Psoas muscle (tissue), 8 donors: ENCODE data around the gene TRAF2. TPM values are rescaled to one million over a fixed set of nuclear protein-coding genes. Genes with fewer than 3 reads are reported as not detected.
A peak's percentile ranks its signal among the peaks of the same experiment; 100 is the strongest.

ENCODE experiments used
- ATAC-seq, 4 donors: fragments of 200-7000 bp; cut with Tn5 transposase; one replicate each; pipeline ENCODE4 v1.9.1; 2020; ENCODE audit warnings: moderate library complexity in 3 of 4, mild to moderate bottlenecking in 2 of 4
- DNase-seq, 2 donors: peaks; one replicate each; pipeline ENCODE4 v3.0.0-alpha.2; 2020
- H3K27ac ChIP-seq: fragments of 200-600 bp; one replicate; pipeline ENCODE4 v1.8.0; 2022
- H3K27me3 ChIP-seq, 3 donors: fragments of 200-600 bp in 1 of 3; one replicate each; pipeline versions ENCODE4 v1.6.1 to v1.8.0; 2013 to 2022; ENCODE audit warnings: low read length in 2 of 3, mild to moderate bottlenecking in 2 of 3, moderate library complexity in 1 of 3; ENCODE audit not compliant: insufficient read depth in 3 of 3
- H3K36me3 ChIP-seq, 2 donors: fragments of 200-600 bp in 1 of 2; one replicate each; pipeline versions ENCODE4 v1.6.1 to v1.8.0; 2013 to 2022; ENCODE audit warnings: low read depth in 1 of 2, mild to moderate bottlenecking in 1 of 2, moderate library complexity in 1 of 2; ENCODE audit not compliant: insufficient read depth in 1 of 2
- H3K4me1 ChIP-seq: fragments of 200-600 bp; one replicate; pipeline ENCODE4 v1.8.0; 2022
- H3K4me3 ChIP-seq: fragments of 200-600 bp; one replicate; pipeline ENCODE4 v1.8.0; 2022; ENCODE audit warnings: mild to moderate bottlenecking
- H3K9me3 ChIP-seq: fragments of 200-600 bp; one replicate; pipeline ENCODE4 v1.8.0; 2022
- WGBS, 3 donors: extraction: QIAGEN DNeasy Blood & Tissue Kit; methylation state at CpG; one replicate each; pipeline versions ENCODE4 v1.1.6 to v1.1.7; 2013; 5-methylcytosine and 5-hydroxymethylcytosine counted together
- intact Hi-C, 2 donors: fragments of 100-400 bp; cut with DNase I; formaldehyde crosslinking; loops; one replicate each; pipeline versions ENCODE4 v1.11.0 to v1.14.2; 2022
- polyA plus RNA-seq, 3 donors: library from polyadenylated mRNA; stranded (reverse); fragments of 200-250 nt; gene quantifications; one replicate each; pipeline ENCODE4 v1.2.3, GENCODE V29; 2013
- total RNA-seq, 4 donors: library from RNA; stranded (reverse); fragmentation: NEBNext Ultra II Directional in 2 of 4; extraction: Animal tissue kit (Norgen Biotek cat#: 25700) in 2 of 4; gene quantifications; one replicate each; pipeline versions ENCODE4 v1.2.1 to v1.2.4, GENCODE V29; 2021 to 2023
- TF ChIP-seq, protein P1 (sequence below): fragments of 200-600 bp; IDR thresholded peaks from one replicate; pipeline ENCODE4 v1.8.0; 2022; ENCODE audit warnings: antibody characterized with exemption
- donor health status: healthy with polysubstance abuse.
- donor health status: DM: no; HTN: no; CAD: no; lungs with moderate emphysema.
- donor health status: Bipolar disorder and iron deficiency.
- donor health status: healthy.
- donor health status: DM: yes; HTN: yes; CAD: no.
- donor health status: DM: no; HTN: no; CAD: no.
- donor health status: DM: no; HTN: no; CAD: no.
- donor health status: DM: yes; HTN: yes; CAD: no.

TRAF2 gene
- total and polyA plus RNA-seq, 7 donors, result 5.4 to 15.9 (median 10.3) TPM

DNA sequence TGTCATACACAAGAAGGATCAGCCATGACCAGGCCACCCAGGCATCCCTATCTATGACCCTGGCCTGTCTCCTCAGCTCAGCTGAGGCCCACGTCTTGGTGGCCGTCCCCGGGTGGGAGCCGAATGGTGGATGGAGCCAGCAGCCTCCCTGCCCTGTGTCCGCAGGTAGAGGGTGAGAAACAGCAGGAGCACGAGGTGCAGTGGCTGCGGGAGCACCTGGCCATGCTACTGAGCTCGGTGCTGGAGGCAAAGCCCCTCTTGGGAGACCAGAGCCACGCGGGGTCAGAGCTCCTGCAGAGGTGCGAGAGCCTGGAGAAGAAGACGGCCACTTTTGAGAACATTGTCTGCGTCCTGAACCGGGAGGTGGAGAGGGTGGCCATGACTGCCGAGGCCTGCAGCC is 33.8 kb downstream of the TRAF2 start:
- Histone ChIP-seq H3K4me1 (peaks cover 10% of the 10 kb centered on the region), H3K36me3 (peaks cover 0 to 69% of the 10 kb centered on the region in 2 donors), H3K27me3 (no peaks in the 10 kb centered on the region), H3K4me3 (no peak overlapping the region), H3K9me3 (no peaks in the 10 kb centered on the region), H3K27ac (no peak overlapping the region)
- ATAC-seq (no peak), DNase-seq (no peak)
- WGBS, 3 donors, result 94 to 96% (median 96%) methylated on average over 15 of the region's 15 CpGs
- intact Hi-C loops, result no loop called here
- TF ChIP-seq, protein P1, sequence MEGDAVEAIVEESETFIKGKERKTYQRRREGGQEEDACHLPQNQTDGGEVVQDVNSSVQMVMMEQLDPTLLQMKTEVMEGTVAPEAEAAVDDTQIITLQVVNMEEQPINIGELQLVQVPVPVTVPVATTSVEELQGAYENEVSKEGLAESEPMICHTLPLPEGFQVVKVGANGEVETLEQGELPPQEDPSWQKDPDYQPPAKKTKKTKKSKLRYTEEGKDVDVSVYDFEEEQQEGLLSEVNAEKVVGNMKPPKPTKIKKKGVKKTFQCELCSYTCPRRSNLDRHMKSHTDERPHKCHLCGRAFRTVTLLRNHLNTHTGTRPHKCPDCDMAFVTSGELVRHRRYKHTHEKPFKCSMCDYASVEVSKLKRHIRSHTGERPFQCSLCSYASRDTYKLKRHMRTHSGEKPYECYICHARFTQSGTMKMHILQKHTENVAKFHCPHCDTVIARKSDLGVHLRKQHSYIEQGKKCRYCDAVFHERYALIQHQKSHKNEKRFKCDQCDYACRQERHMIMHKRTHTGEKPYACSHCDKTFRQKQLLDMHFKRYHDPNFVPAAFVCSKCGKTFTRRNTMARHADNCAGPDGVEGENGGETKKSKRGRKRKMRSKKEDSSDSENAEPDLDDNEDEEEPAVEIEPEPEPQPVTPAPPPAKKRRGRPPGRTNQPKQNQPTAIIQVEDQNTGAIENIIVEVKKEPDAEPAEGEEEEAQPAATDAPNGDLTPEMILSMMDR, result no peak

GRCh38 chr9:136920734-136921231 is 34.5 kb downstream of the TRAF2 start:
- no peak for DNase-seq
- 89 to 96% (median 95%) methylated on average over 14 of the region's 14 CpGs for WGBS, 3 donors
- no peak for ATAC-seq
- TF ChIP-seq, protein P1, result no peak
- peaks cover 0 to 68% of the 10 kb centered on the region in 2 donors for H3K36me3 ChIP-seq
- no peak overlapping the region for H3K4me3 ChIP-seq
- no peaks in the 10 kb centered on the region for H3K9me3 ChIP-seq
- no peak overlapping the region for H3K27ac ChIP-seq
- H3K4me1 ChIP-seq, result peaks cover 17% of the 10 kb centered on the region
- no peaks in the 10 kb centered on the region for H3K27me3 ChIP-seq
- intact Hi-C loops, result no loop called here

DNA sequence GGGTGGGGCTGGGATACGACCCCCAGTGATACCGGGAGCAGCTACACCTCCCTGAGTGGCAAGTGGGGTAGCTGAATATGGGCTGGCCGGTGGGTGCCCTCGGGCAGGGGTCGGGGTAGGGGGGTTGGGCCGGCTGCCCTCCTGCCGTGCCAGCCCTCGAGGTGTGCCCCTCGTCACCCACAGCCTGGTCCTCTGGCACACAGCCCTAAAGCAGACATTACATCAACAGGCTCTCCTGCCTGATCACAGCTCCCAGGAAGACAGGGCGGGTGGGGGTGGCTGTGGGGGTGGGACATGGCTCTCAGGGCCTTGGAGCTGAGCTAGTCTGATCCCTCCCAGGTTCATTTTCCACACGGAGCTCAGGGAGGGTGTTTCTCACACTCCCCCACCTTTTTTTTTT is 35.0 kb downstream of the TRAF2 start:
- peaks cover 17% of the 10 kb centered on the region for H3K4me1 ChIP-seq
- DNase-seq (no peak), ATAC-seq (no peak)
- H3K27ac ChIP-seq, result no peak overlapping the region
- TF ChIP-seq, protein P1, result no peak
- H3K36me3 ChIP-seq, result peaks cover 0 to 68% of the 10 kb centered on the region in 2 donors
- H3K4me3 ChIP-seq, result no peak overlapping the region
- intact Hi-C loops, result no loop called here
- no peaks in the 10 kb centered on the region for H3K9me3 ChIP-seq
- H3K27me3 ChIP-seq, result no peaks in the 10 kb centered on the region
- 86 to 88% (median 87%) methylated on average over 11 of the region's 11 CpGs for WGBS, 3 donors

DNA sequence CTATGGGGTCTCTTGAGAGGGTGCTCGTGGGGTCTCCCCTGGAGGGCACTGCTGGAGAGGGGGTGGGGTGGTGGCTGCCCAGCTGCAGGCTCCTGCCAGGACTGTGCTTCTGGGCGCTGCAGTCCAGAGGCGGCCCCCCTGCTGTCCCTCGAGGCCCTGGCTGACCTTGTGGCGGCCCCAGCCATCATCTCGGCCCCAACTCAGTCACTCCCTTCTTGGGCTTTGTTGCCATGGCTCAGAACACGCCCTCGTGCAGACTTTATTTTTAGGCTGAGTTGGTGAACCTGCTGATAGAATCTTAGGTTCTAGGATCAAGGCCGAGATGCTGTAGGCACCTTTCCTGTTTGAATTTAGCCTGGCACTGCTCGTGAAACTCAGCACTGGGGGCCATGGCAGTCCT is 35.4 kb downstream of the TRAF2 start:
- no peak overlapping the region for H3K27ac ChIP-seq
- H3K4me3 ChIP-seq, result no peak overlapping the region
- no peaks in the 10 kb centered on the region for H3K27me3 ChIP-seq
- WGBS, 3 donors, result 57 to 58% (median 57%) methylated on average over 10 of the region's 10 CpGs
- no peak for DNase-seq
- no peaks in the 10 kb centered on the region for H3K9me3 ChIP-seq
- peaks cover 21% of the 10 kb centered on the region for H3K4me1 ChIP-seq
- intact Hi-C loops, result no loop called here
- peak in 1 of 4 donors; percentile 11 for ATAC-seq
- TF ChIP-seq, protein P1, result no peak
- peaks cover 0 to 68% of the 10 kb centered on the region in 2 donors for H3K36me3 ChIP-seq

DNA sequence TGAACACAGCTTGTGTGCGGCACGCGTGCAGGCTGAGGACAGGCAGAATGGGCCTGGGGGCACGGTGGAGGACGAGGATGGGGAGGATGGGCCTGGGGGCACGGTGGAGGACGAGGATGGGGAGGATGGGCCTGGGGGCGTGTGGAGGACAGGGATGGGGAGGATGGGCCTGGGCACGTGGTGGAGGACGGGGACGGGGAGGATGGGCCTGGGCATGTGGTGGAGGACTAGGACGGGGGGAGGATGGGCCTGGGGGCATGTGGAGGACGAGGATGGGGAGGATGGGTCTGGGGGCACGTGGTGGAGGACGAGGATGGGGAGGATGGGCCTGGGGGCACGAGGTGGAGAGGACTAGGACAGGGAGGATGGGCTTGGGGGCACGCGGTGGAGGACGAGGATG is 36.2 kb downstream of the TRAF2 start:
- 89 to 93% (median 92%) methylated on average over 17 to 19 of the region's 19 CpGs for WGBS, 3 donors
- H3K9me3 ChIP-seq, result no peaks in the 10 kb centered on the region
- peaks cover 0 to 65% of the 10 kb centered on the region in 2 donors for H3K36me3 ChIP-seq
- H3K4me1 ChIP-seq, result peaks cover 27% of the 10 kb centered on the region
- intact Hi-C loops, result no loop called here
- TF ChIP-seq, protein P1, result no peak
- DNase-seq (no peak), ATAC-seq (no peak)
- H3K4me3 ChIP-seq, result no peak overlapping the region
- no peaks in the 10 kb centered on the region for H3K27me3 ChIP-seq
- no peak overlapping the region for H3K27ac ChIP-seq
